ENCODE results near the gene RNF43.

The RNF43 gene

DNA sequence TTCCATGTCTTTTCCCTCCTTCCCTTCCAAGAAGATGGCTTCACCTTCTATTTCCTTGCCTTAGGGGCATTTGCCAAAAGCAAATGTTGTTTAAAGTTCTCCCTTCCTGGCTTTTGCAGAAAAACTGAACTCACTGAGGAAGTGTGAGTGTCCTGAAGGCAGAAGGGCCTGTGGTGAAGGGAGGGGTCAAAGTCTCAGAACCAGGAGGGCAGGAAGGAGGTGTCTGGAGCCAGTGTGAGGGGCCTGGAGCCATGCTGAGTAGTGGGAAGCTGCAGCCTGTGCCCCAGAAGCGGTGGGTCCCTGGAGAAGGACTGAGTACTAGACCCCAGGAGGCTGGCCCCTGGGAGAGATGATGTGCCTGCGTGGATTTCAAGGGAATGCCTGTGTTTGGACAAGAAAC, 41.5 kb downstream of the RNF43 start:
- no peak overlapping the region for H4K91ac ChIP-seq (ENCODE audit: low read depth, low read length)
- no peak overlapping the region for H3K18ac ChIP-seq (ENCODE audit: low read length)
- no peak overlapping the region for H2AFZ ChIP-seq (ENCODE audit: insufficient read depth, low read length, poor library complexity)
- no peaks in the 10 kb centered on the region for H3K9me3 ChIP-seq (ENCODE audit: insufficient read depth, low read depth, low read length)
- H3K27me3 ChIP-seq (ENCODE audit: insufficient read depth, low read length), result no peaks in the 10 kb centered on the region
- H2BK5ac ChIP-seq (ENCODE audit: low read depth, low read length, poor library complexity), result no peak overlapping the region
- H3K79me1 ChIP-seq (ENCODE audit: low read length), result peaks cover 8% of the 10 kb centered on the region
- no peaks in the 10 kb centered on the region for H3K36me3 ChIP-seq (ENCODE audit: control insufficient read depth in 1 of 2, insufficient read depth in 2 of 2, low read length in 2 of 2)
- H3K9ac ChIP-seq (ENCODE audit: low read length), result no peak overlapping the region
- H3K4ac ChIP-seq (ENCODE audit: low read depth, low read length), result no peak overlapping the region
- peak overlapping the region; percentile 9 for H2BK12ac ChIP-seq (ENCODE audit: low read length)
- peaks cover 25 to 36% of the 10 kb centered on the region in 2 experiments for H3K4me1 ChIP-seq (ENCODE audit: control insufficient read depth in 1 of 2, insufficient read depth in 2 of 2, low read length in 2 of 2)
- no peak overlapping the region for H2AK5ac ChIP-seq (ENCODE audit: low read length)
- peak overlapping the region; percentile 43 for H3K27ac ChIP-seq (ENCODE audit: low read depth, low read length)
- no peak overlapping the region for H3K4me2 ChIP-seq (ENCODE audit: low read length)
- no peak for DNase-seq
- H3K23ac ChIP-seq (ENCODE audit: low read length), result no peak overlapping the region
- no peak overlapping the region for H4K8ac ChIP-seq (ENCODE audit: low read depth, low read length)
- no CpG with 5 or more reads among the region's 2 CpGs for WGBS (ENCODE audit: extremely low coverage, insufficient coverage, insufficient read length)
- no peak overlapping the region for H3K14ac ChIP-seq (ENCODE audit: low read length)
- no peak overlapping the region for H2BK120ac ChIP-seq (ENCODE audit: insufficient read depth, low read length, poor library complexity)
- no peaks in the 10 kb centered on the region for H3K79me2 ChIP-seq (ENCODE audit: control insufficient read depth, insufficient read depth, low read length, poor library complexity)
- H3K4me3 ChIP-seq (ENCODE audit: low read depth, low read length), result no peak overlapping the region
- no peak overlapping the region for H4K12ac ChIP-seq (ENCODE audit: low read depth, low read length)

DNA sequence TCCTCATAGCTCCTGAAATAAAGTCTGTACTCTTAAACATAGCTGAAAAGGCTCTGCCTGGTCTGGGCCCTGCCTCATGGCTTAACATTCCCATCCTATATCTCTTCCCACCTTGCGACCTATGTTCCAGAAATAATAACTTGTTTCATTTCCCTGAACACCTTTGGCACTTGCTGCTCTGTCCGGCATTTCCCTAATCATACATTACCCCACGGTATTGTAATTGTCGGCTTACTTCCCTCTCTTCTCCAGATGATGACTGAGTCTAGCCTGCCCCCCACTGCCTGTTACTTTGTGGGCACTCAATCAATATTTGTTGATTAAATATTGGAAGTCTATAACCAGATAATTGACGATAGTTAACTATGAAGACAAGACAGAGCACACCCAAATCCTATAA, 42.1 kb downstream of the RNF43 start:
- Histone ChIP-seq H4K8ac (ENCODE audit: low read depth, low read length) (no peak overlapping the region), H3K18ac (ENCODE audit: low read length) (no peak overlapping the region), H2BK120ac (ENCODE audit: insufficient read depth, low read length, poor library complexity) (no peak overlapping the region), H3K9me3 (ENCODE audit: insufficient read depth, low read depth, low read length) (no peaks in the 10 kb centered on the region), H3K9ac (ENCODE audit: low read length) (no peak overlapping the region), H2AFZ (ENCODE audit: insufficient read depth, low read length, poor library complexity) (no peak overlapping the region), H2AK5ac (ENCODE audit: low read length) (no peak overlapping the region), H3K4ac (ENCODE audit: low read depth, low read length) (no peak overlapping the region), H4K12ac (ENCODE audit: low read depth, low read length) (no peak overlapping the region), H2BK5ac (ENCODE audit: low read depth, low read length, poor library complexity) (no peak overlapping the region), H3K4me3 (ENCODE audit: low read depth, low read length) (no peak overlapping the region), H3K23ac (ENCODE audit: low read length) (no peak overlapping the region), H3K36me3 (ENCODE audit: control insufficient read depth in 1 of 2, insufficient read depth in 2 of 2, low read length in 2 of 2) (no peaks in the 10 kb centered on the region), H3K27ac (ENCODE audit: low read depth, low read length) (no peak overlapping the region), H3K27me3 (ENCODE audit: insufficient read depth, low read length) (no peaks in the 10 kb centered on the region), H4K91ac (ENCODE audit: low read depth, low read length) (no peak overlapping the region), H3K4me2 (ENCODE audit: low read length) (no peak overlapping the region), H3K14ac (ENCODE audit: low read length) (no peak overlapping the region), H2BK12ac (ENCODE audit: low read length) (no peak overlapping the region), H3K79me2 (ENCODE audit: control insufficient read depth, insufficient read depth, low read length, poor library complexity) (no peaks in the 10 kb centered on the region), H3K4me1 (ENCODE audit: control insufficient read depth in 1 of 2, insufficient read depth in 2 of 2, low read length in 2 of 2) (peaks cover 23 to 33% of the 10 kb centered on the region in 2 experiments), H3K79me1 (ENCODE audit: low read length) (peaks cover 8% of the 10 kb centered on the region)
- DNase-seq, result no peak
- no CpG with 5 or more reads among the region's 5 CpGs for WGBS (ENCODE audit: extremely low coverage, insufficient coverage, insufficient read length)

GRCh38 chr17:58373923-58374322, 43.4 kb downstream of the RNF43 start:
- H2AFZ ChIP-seq (ENCODE audit: insufficient read depth, low read length, poor library complexity), result no peak overlapping the region
- H2BK120ac ChIP-seq (ENCODE audit: insufficient read depth, low read length, poor library complexity), result no peak overlapping the region
- H4K8ac ChIP-seq (ENCODE audit: low read depth, low read length), result no peak overlapping the region
- no CpG with 5 or more reads among the region's 1 CpG for WGBS (ENCODE audit: extremely low coverage, insufficient coverage, insufficient read length)
- H3K4me1 ChIP-seq (ENCODE audit: control insufficient read depth in 1 of 2, insufficient read depth in 2 of 2, low read length in 2 of 2), result peaks cover 16 to 23% of the 10 kb centered on the region in 2 experiments
- H3K23ac ChIP-seq (ENCODE audit: low read length), result no peak overlapping the region
- no peaks in the 10 kb centered on the region for H3K27me3 ChIP-seq (ENCODE audit: insufficient read depth, low read length)
- no peak for DNase-seq
- H3K14ac ChIP-seq (ENCODE audit: low read length), result no peak overlapping the region
- no peak overlapping the region for H3K27ac ChIP-seq (ENCODE audit: low read depth, low read length)
- H4K12ac ChIP-seq (ENCODE audit: low read depth, low read length), result no peak overlapping the region
- no peaks in the 10 kb centered on the region for H3K79me2 ChIP-seq (ENCODE audit: control insufficient read depth, insufficient read depth, low read length, poor library complexity)
- no peak overlapping the region for H3K4me3 ChIP-seq (ENCODE audit: low read depth, low read length)
- H4K91ac ChIP-seq (ENCODE audit: low read depth, low read length), result no peak overlapping the region
- H3K4ac ChIP-seq (ENCODE audit: low read depth, low read length), result no peak overlapping the region
- H3K9me3 ChIP-seq (ENCODE audit: insufficient read depth, low read depth, low read length), result no peaks in the 10 kb centered on the region
- no peak overlapping the region for H3K9ac ChIP-seq (ENCODE audit: low read length)
- no peak overlapping the region for H3K18ac ChIP-seq (ENCODE audit: low read length)
- no peaks in the 10 kb centered on the region for H3K36me3 ChIP-seq (ENCODE audit: control insufficient read depth in 1 of 2, insufficient read depth in 2 of 2, low read length in 2 of 2)
- no peak overlapping the region for H2AK5ac ChIP-seq (ENCODE audit: low read length)
- H2BK12ac ChIP-seq (ENCODE audit: low read length), result no peak overlapping the region
- no peak overlapping the region for H3K4me2 ChIP-seq (ENCODE audit: low read length)
- H2BK5ac ChIP-seq (ENCODE audit: low read depth, low read length, poor library complexity), result no peak overlapping the region
- peaks cover 8% of the 10 kb centered on the region for H3K79me1 ChIP-seq (ENCODE audit: low read length)

- Histone ChIP-seq H3K18ac (ENCODE audit: low read length) (no peak overlapping the region), H2BK12ac (ENCODE audit: low read length) (no peak overlapping the region), H3K23ac (ENCODE audit: low read length) (no peak overlapping the region), H3K14ac (ENCODE audit: low read length) (no peak overlapping the region), H2AFZ (ENCODE audit: insufficient read depth, low read length, poor library complexity) (no peak overlapping the region), H4K12ac (ENCODE audit: low read depth, low read length) (no peak overlapping the region), H3K27ac (ENCODE audit: low read depth, low read length) (no peak overlapping the region), H3K36me3 (ENCODE audit: control insufficient read depth in 1 of 2, insufficient read depth in 2 of 2, low read length in 2 of 2) (no peaks in the 10 kb centered on the region), H2AK5ac (ENCODE audit: low read length) (no peak overlapping the region), H4K8ac (ENCODE audit: low read depth, low read length) (no peak overlapping the region), H3K79me1 (ENCODE audit: low read length) (peaks cover 8% of the 10 kb centered on the region), H3K9me3 (ENCODE audit: insufficient read depth, low read depth, low read length) (no peaks in the 10 kb centered on the region), H3K9ac (ENCODE audit: low read length) (no peak overlapping the region), H4K91ac (ENCODE audit: low read depth, low read length) (no peak overlapping the region), H3K27me3 (ENCODE audit: insufficient read depth, low read length) (no peaks in the 10 kb centered on the region), H2BK5ac (ENCODE audit: low read depth, low read length, poor library complexity) (no peak overlapping the region), H3K79me2 (ENCODE audit: control insufficient read depth, insufficient read depth, low read length, poor library complexity) (no peaks in the 10 kb centered on the region), H3K4me2 (ENCODE audit: low read length) (no peak overlapping the region), H3K4me3 (ENCODE audit: low read depth, low read length) (no peak overlapping the region), H2BK120ac (ENCODE audit: insufficient read depth, low read length, poor library complexity) (no peak overlapping the region), H3K4ac (ENCODE audit: low read depth, low read length) (no peak overlapping the region), H3K4me1 (ENCODE audit: control insufficient read depth in 1 of 2, insufficient read depth in 2 of 2, low read length in 2 of 2) (peaks cover 15 to 22% of the 10 kb centered on the region in 2 experiments)
- DNase-seq, result no peak
- no CpG with 5 or more reads among the region's 5 CpGs for WGBS (ENCODE audit: extremely low coverage, insufficient coverage, insufficient read length)
Measured at GRCh38 chr17:58373003-58373402, 44.3 kb downstream of the RNF43 start.

Data from trophoblast cell (in vitro differentiated cells and primary cell).